Small intestine (tissue), 7 donors: ENCODE data around the gene MTCH1. TPM values are rescaled to one million over a fixed set of nuclear protein-coding genes. Genes with fewer than 3 reads are reported as not detected.
A peak's percentile ranks its signal among the peaks of the same experiment; 100 is the strongest.

Experiments
- DNase-seq, 2 donors: peaks; one replicate each; pipeline versions ENCODE4 v3.0.0 to v3.0.0-alpha.2; 2013
- FAIRE-seq: peaks from 2 replicates; lab custom pipeline; 2012; peaks lifted over from hg19 to GRCh38; lab: Jason Lieb, UNC
- H3K27ac ChIP-seq, 3 donors: one replicate each; pipeline ENCODE4 v1.5.1; 2013; ENCODE audit warnings: low read length in 2 of 3, mild to moderate bottlenecking in 2 of 3, control low read depth in 1 of 3, inconsistent platforms in 1 of 3, low read depth in 1 of 3, moderate library complexity in 1 of 3
- H3K27me3 ChIP-seq, 3 donors: one replicate each; pipeline ENCODE4 v1.6.1; 2013; ENCODE audit warnings: low read length in 3 of 3, inconsistent platforms in 1 of 3; ENCODE audit not compliant: control insufficient read depth in 3 of 3, insufficient read depth in 3 of 3
- H3K36me3 ChIP-seq, 3 donors: one replicate each; pipeline ENCODE4 v1.6.1; 2013; ENCODE audit warnings: low read length in 3 of 3, inconsistent platforms in 1 of 3, low read depth in 1 of 3, mild to moderate bottlenecking in 1 of 3, moderate library complexity in 1 of 3; ENCODE audit not compliant: control insufficient read depth in 3 of 3, insufficient read depth in 2 of 3
- H3K4me1 ChIP-seq, 3 donors: one replicate each; pipeline ENCODE4 v1.6.1; 2013; ENCODE audit warnings: low read length in 2 of 3, inconsistent platforms in 1 of 3, low read depth in 1 of 3, mild to moderate bottlenecking in 1 of 3, moderate library complexity in 1 of 3; ENCODE audit not compliant: control insufficient read depth in 3 of 3, insufficient read depth in 2 of 3
- H3K4me3 ChIP-seq, 3 donors: one replicate each; pipeline ENCODE4 v1.5.1; 2013; ENCODE audit warnings: low read length in 3 of 3, control low read depth in 1 of 3, inconsistent platforms in 1 of 3, low read depth in 1 of 3, mild to moderate bottlenecking in 1 of 3, moderate library complexity in 1 of 3
- H3K9me3 ChIP-seq, 2 donors: one replicate each; pipeline ENCODE4 v1.6.1; 2013; ENCODE audit warnings: low read depth in 1 of 2, low read length in 1 of 2; ENCODE audit not compliant: control insufficient read depth in 2 of 2, insufficient read depth in 1 of 2
- WGBS, 3 donors: extraction: QIAGEN DNeasy Blood & Tissue Kit; methylation state at CpG; one replicate each; pipeline ENCODE4 v1.1.7; 2013; 5-methylcytosine and 5-hydroxymethylcytosine counted together
- polyA plus RNA-seq, 4 donors: library from polyadenylated mRNA; stranded (reverse) in 3 of 4; unstranded in 1 of 4; fragments of 200-250 nt in 3 of 4; fragments of 120-200 nt in 1 of 4; gene quantifications; one replicate each; pipeline versions ENCODE4 v1.2.1 to v1.2.3, GENCODE V29; 2013
- donor health status: healthy with polysubstance abuse.
- donor health status: control.
- donor health status: control.
- donor health status: Bipolar disorder and iron deficiency.
- donor health status: healthy.

Gene MTCH1
- polyA plus RNA-seq, 4 donors: 122 to 134 (median 124) TPM

DNA sequence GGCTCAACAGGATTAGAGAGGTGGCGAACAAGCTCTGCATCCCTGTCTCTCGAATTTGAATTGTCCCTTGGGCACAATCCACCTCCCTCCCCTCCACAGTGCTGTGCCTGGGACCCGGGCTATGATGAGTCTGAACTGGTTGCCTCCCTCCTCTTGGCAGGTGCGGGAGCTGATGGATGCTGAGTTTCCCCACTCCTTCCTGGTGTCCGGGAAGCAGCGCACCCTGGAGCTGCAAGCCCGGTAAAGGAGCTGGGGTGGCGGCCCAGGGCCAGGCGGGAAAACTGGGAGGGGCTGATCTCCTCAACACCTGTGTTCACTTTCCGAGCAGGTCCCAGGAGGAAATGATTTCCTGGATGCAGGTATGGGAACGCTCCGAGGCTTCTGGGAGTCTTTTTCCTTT, 34.4 kb upstream of the MTCH1 start:
- no peak for FAIRE-seq
- 21 to 59% (median 37%) methylated on average over 12 of the region's 12 CpGs for WGBS, 3 donors
- no peak overlapping the region for H3K27ac ChIP-seq
- H3K4me3 ChIP-seq: no peak overlapping the region
- no peaks in the 10 kb centered on the region for H3K4me1 ChIP-seq
- H3K27me3 ChIP-seq: no peaks in the 10 kb centered on the region
- H3K9me3 ChIP-seq: no peaks in the 10 kb centered on the region
- H3K36me3 ChIP-seq: peaks cover 0 to 6% (median 0%) of the 10 kb centered on the region in 3 donors
- peak; percentile 71 to 81 for DNase-seq

DNA sequence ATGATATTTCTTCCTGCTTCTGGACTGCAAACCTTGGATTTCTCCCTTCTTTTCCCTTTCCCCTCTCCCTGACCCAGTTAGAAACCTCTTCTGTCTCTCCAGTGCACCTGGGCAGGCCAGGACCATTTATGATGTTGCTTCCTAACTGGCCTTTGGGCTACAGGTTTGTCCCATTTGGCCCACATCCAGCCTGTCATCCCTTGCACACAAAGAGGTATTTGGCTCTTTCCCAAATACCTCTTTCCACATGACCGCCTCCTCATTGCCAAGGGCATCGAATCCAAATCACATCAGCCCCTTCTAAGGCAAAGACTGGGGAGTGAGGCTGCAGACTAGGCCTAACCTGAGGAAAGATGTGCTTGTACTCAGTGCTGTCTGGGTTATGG, 33.1 kb upstream of the MTCH1 start:
- 52 to 78% (median 58%) methylated on average over 2 of the region's 2 CpGs for WGBS, 3 donors
- no peak for DNase-seq
- no peak overlapping the region for H3K27ac ChIP-seq

DNA sequence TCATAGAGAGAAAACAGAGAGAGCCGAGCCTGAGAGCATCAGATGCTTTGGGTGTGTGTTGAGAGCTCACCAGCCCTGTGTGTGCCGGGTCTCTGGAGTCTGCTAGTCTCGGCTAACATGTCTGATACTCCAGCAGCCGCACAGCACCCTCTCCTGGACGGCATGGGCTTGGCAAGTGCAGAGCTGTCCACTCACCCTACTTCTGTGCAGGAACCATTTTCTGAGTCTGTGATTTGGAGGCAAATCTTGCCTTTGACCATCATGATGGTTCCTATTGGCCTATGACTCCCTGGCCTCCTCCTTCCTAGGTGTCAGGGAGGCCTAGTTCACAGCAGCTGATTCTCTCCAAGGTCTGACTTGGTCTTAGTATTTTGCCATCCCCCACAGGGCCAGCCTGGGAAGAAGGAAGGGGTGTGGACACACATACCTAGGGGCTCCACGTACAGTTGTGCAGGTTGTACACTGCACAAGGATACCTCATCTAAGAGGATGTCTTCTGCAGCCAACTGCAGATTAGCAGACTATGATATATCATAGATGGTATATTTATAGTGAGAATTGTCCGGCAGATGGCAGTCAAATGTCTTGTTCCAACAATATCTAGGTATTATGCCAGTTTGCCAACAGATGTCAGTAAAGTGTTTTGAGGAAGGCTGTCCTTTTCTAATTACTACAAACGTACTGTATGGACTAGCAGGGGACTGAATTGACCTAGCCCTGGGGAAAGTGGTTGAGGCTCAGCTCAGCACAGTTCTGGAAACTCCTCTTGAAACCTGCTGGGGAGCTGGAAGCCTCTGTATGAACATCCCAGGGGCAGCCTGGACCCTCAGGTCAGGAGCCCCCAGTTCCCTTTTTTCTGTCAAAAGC, 32.4 kb upstream of the MTCH1 start:
- 0 to 5% (median 1%) methylated on average over 8 of the region's 8 CpGs for WGBS, 3 donors
- Histone ChIP-seq H3K36me3 (peaks cover 0 to 6% (median 0%) of the 10 kb centered on the region in 3 donors), H3K27me3 (peaks cover 0 to 2% (median 0%) of the 10 kb centered on the region in 3 donors), H3K4me1 (no peaks in the 10 kb centered on the region), H3K27ac (no peak overlapping the region), H3K9me3 (no peaks in the 10 kb centered on the region), H3K4me3 (no peak overlapping the region)
- FAIRE-seq (no peak), DNase-seq (peak; percentile 87 to 89)

More for the DNA sequence above, 33.1 kb upstream of the MTCH1 start:
- Histone ChIP-seq H3K9me3 (no peaks in the 10 kb centered on the region), H3K27me3 (peaks cover 0 to 2% (median 0%) of the 10 kb centered on the region in 3 donors), H3K4me1 (no peaks in the 10 kb centered on the region), H3K36me3 (peaks cover 0 to 6% (median 0%) of the 10 kb centered on the region in 3 donors), H3K4me3 (no peak overlapping the region)
- FAIRE-seq: no peak

DNA sequence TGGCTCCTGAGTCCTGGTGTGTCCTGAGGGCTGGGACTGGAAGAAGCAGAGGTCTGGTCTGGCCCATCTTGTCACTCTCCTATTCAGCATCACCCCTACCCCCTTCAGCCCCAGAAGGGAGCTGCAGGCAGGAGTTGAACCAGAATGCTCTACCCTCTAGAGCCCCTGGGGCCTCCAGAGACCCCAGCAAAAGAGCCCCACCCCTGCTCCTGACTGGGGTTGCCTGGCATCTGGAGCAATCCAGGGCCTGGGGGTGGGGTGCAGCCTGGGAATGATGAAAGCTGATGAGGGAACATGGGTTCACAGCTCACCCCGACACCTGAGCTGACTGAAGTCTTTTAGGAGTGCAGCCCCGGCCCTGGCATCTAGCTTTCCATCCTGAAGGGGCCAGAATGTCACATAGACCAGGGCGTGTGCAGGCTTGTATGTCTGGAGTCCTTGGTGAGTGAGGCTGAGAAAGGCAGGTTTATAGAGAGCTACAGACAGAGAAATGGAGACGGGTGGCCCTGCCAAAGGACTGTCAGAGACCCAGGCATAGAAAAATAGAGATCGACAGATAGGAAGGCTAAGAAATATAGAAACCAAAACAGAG, 31.7 kb upstream of the MTCH1 start:
- Histone ChIP-seq H3K36me3 (peaks cover 0 to 6% (median 0%) of the 10 kb centered on the region in 3 donors), H3K4me1 (no peaks in the 10 kb centered on the region), H3K4me3 (no peak overlapping the region), H3K27ac (no peak overlapping the region), H3K9me3 (no peaks in the 10 kb centered on the region), H3K27me3 (peaks cover 0 to 2% (median 0%) of the 10 kb centered on the region in 3 donors)
- FAIRE-seq (no peak), DNase-seq (no peak)
- 54 to 62% (median 55%) methylated on average over 5 of the region's 5 CpGs for WGBS, 3 donors

DNA sequence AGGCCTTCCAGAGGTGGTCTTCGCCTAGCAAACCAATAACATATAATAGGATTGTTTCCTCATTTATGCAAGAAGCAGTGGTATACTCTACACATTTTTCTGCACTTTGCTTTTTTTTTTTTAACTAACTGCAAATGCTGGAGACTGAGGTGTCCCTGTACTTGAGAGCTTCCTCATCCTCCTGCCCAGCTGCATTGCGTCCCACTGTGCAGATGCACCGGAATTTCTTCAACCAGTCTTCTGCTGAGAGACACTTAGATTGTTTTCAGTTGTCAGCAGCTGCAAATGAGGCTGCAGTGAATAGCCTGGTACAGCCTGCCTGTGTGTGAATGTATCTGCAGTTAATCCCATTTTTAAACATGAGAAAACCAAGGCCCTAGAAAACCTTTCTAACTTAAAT, 31.0 kb upstream of the MTCH1 start:
- peaks cover 0 to 2% (median 0%) of the 10 kb centered on the region in 3 donors for H3K27me3 ChIP-seq
- no peaks in the 10 kb centered on the region for H3K4me1 ChIP-seq
- H3K4me3 ChIP-seq: no peak overlapping the region
- H3K27ac ChIP-seq: no peak overlapping the region
- H3K36me3 ChIP-seq: peaks cover 0 to 6% (median 0%) of the 10 kb centered on the region in 3 donors
- H3K9me3 ChIP-seq: no peaks in the 10 kb centered on the region
- no peak for DNase-seq
- WGBS, 3 donors: 86 to 89% (median 88%) methylated on average over 3 of the region's 3 CpGs
- no peak for FAIRE-seq

DNA sequence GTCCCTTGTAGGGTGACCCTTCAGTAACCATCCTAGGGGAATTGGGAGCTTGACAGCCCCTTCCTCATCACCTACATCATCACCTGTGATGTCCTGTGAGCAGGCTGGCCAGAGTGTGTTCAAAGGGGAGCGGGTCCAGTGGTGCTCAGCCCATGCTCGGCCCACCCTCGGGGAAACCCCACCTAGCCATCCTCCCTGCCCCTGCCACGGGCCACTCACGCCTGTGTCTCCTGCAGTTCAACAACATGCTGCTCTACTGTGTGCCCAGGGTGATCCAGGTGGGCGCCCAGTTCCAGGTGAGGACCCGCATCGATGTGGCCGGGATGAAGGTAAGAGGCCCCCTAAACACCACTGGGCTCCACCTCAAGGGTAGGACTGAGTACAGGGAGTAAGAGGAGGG, 29.5 kb upstream of the MTCH1 start:
- H3K4me3 ChIP-seq: no peak overlapping the region
- H3K36me3 ChIP-seq: peaks cover 0 to 6% (median 0%) of the 10 kb centered on the region in 3 donors
- WGBS, 3 donors: 90 to 94% (median 92%) methylated on average over 9 of the region's 9 CpGs
- DNase-seq: no peak
- no peaks in the 10 kb centered on the region for H3K9me3 ChIP-seq
- H3K27ac ChIP-seq: no peak overlapping the region
- FAIRE-seq: no peak
- peaks cover 0 to 2% (median 0%) of the 10 kb centered on the region in 3 donors for H3K27me3 ChIP-seq
- H3K4me1 ChIP-seq: no peaks in the 10 kb centered on the region

DNA sequence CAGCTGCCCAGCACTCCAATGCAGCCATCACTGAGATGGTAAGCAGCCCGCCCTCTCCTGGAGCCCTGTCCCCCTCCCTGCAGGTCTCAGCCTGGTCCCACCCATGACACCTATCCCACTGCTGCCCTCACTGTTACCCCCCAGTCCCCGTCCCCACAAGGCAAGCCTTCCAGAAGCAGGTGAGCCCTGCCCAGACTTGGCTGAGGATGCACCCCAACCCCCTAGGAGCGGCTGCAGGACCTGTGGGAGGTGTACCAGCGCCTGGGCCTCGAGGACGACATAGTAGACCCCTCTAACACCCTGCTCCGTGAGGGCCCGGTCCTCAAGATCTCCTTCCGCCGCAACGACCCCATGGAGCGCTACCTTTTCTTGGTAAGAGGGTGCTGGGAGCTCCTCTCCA, 28.7 kb upstream of the MTCH1 start:
- Histone ChIP-seq H3K27ac (no peak overlapping the region), H3K9me3 (no peaks in the 10 kb centered on the region), H3K4me3 (no peak overlapping the region), H3K27me3 (peaks cover 0 to 2% (median 0%) of the 10 kb centered on the region in 3 donors), H3K36me3 (peaks cover 0 to 6% (median 0%) of the 10 kb centered on the region in 3 donors), H3K4me1 (no peaks in the 10 kb centered on the region)
- WGBS, 3 donors: 82 to 92% (median 87%) methylated on average over 12 of the region's 12 CpGs
- DNase-seq (no peak), FAIRE-seq (no peak)

DNA sequence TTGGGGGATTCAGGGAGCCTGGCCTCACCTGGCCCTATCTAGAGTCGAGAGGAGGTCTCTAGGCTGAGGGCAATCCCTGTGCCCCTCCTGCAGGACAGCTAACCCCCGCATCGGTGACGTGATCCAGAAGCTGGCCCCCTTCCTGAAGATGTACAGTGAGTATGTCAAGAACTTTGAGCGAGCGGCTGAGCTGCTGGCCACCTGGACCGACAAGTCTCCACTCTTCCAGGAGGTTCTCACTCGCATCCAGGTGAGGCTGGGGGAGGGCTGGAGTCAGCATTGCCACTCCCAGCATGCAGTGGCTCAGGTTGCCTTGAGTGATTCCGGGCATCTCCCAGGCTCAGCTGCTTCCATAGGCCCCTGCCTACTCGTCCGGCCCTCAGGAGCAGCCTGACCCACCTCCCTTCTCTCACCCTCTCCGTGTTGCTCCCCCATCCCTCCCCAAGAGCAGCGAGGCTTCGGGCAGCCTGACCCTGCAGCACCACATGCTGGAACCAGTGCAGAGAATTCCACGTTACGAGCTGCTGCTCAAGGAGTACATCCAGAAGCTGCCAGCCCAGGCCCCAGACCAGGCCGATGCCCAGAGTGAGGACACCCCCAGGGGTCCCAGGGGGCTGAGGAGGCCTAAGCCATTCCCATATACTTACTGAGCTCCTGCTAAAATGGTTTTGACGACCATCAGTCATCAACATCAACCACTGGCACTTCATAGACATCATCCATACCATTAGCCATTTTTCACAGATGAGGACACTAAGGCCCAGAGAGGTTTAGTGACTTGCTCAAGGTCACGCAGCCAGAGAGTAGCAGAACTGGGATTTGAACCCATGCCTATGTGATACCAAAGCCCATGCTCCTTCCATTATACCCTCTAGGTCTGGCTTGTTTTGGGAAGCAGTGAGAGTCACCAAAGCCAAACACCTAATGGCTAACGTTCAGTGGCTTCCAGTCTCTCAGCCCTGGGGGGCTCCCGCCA, 27.8 kb upstream of the MTCH1 start:
- DNase-seq (no peak), FAIRE-seq (no peak)
- no peaks in the 10 kb centered on the region for H3K4me1 ChIP-seq
- H3K27ac ChIP-seq: no peak overlapping the region
- H3K27me3 ChIP-seq: peaks cover 0 to 2% (median 0%) of the 10 kb centered on the region in 3 donors
- WGBS, 3 donors: 88 to 91% (median 90%) methylated on average over 21 of the region's 21 CpGs
- H3K9me3 ChIP-seq: no peaks in the 10 kb centered on the region
- no peak overlapping the region for H3K4me3 ChIP-seq
- H3K36me3 ChIP-seq: peaks cover 0 to under 1% (median 0%) of the 10 kb centered on the region in 3 donors
